Tibial artery (tissue), 4 donors: ENCODE data around the gene ELF1.
"Not testable (repeated sequence)": the region's sequence is repeated elsewhere in the genome, so short reads cannot be mapped to it uniquely, and the experiment has no call there.

Experiments
- DNase-seq, 2 donors: peaks; one replicate each; pipeline ENCODE4 v3.0.0-alpha.2; 2019
- H3K27ac ChIP-seq, 2 donors: fragments of 200-600 bp; sonication (generic) in 1 of 2; 1 replicate in 1 of 2; 2 replicates in 1 of 2; pipeline ENCODE4 v1.5.1; 2018 to 2019; ENCODE audit warnings: mild to moderate bottlenecking in 1 of 2
- H3K27me3 ChIP-seq, 2 donors: fragments of 200-600 bp; sonication (generic) in 1 of 2; one replicate each; pipeline versions ENCODE4 v1.5.1 to v1.6.0; 2016 to 2019
- H3K36me3 ChIP-seq, 3 donors: fragments of 200-600 bp; sonication (generic) in 2 of 3; one replicate each; pipeline ENCODE4 v1.5.1; 2016 to 2019; ENCODE audit warnings: mild to moderate bottlenecking in 2 of 3
- H3K4me1 ChIP-seq, 4 donors: fragments of 200-600 bp; sonication (generic) in 2 of 4; 1 replicate in 3 of 4; 2 replicates in 1 of 4; pipeline ENCODE4 v1.5.1; 2016 to 2019
- H3K4me3 ChIP-seq, 2 donors: fragments of 200-600 bp; sonication (generic) in 1 of 2; 1 replicate in 1 of 2; 2 replicates in 1 of 2; pipeline ENCODE4 v1.5.1; 2018 to 2019; ENCODE audit warnings: mild to moderate bottlenecking in 2 of 2
- H3K9me3 ChIP-seq, 3 donors: fragments of 200-600 bp; sonication (generic) in 1 of 3; one replicate each; pipeline ENCODE4 v1.5.1; 2016 to 2019
- intact Hi-C: fragments of 100-400 bp; cut with DNase I; formaldehyde crosslinking; loops from one replicate; pipeline ENCODE4 v1.15.0; 2023; ENCODE audit warnings: low total_unique reads
- TF ChIP-seq, protein P1 (sequence below), 2 experiments: fragments of 200-600 bp in 1 of 2; fragments of 450-650 bp in 1 of 2; IDR thresholded peaks; one replicate each; pipeline ENCODE4 v1.5.1; 2017 to 2019; ENCODE audit warnings: antibody characterized with exemption in 2 of 2, mild to moderate bottlenecking in 1 of 2, moderate library complexity in 1 of 2

ELF1 gene

GRCh38 chr13:40895227-40896184 is 123.6 kb downstream of the ELF1 start:
- H3K36me3 ChIP-seq: no peaks in the 10 kb centered on the region
- no peak for DNase-seq
- H3K9me3 ChIP-seq: no peaks in the 10 kb centered on the region
- intact Hi-C loops: no loop called here
- H3K4me1 ChIP-seq: peaks cover 0 to 4% (median 0%) of the 10 kb centered on the region in 4 donors
- H3K27me3 ChIP-seq: no peaks in the 10 kb centered on the region
- H3K4me3 ChIP-seq: no peak overlapping the region
- TF ChIP-seq, protein P1, sequence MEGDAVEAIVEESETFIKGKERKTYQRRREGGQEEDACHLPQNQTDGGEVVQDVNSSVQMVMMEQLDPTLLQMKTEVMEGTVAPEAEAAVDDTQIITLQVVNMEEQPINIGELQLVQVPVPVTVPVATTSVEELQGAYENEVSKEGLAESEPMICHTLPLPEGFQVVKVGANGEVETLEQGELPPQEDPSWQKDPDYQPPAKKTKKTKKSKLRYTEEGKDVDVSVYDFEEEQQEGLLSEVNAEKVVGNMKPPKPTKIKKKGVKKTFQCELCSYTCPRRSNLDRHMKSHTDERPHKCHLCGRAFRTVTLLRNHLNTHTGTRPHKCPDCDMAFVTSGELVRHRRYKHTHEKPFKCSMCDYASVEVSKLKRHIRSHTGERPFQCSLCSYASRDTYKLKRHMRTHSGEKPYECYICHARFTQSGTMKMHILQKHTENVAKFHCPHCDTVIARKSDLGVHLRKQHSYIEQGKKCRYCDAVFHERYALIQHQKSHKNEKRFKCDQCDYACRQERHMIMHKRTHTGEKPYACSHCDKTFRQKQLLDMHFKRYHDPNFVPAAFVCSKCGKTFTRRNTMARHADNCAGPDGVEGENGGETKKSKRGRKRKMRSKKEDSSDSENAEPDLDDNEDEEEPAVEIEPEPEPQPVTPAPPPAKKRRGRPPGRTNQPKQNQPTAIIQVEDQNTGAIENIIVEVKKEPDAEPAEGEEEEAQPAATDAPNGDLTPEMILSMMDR (IDR thresholded peaks at IDR 0.05): no peak
- no peak overlapping the region for H3K27ac ChIP-seq

GRCh38 chr13:40893573-40893972 is 125.5 kb downstream of the ELF1 start:
- H3K4me3 ChIP-seq, H3K27ac ChIP-seq, intact Hi-C loops, H3K9me3 ChIP-seq, H3K27me3 ChIP-seq, H3K36me3 ChIP-seq, DNase-seq, H3K4me1 ChIP-seq: not testable (repeated sequence)

DNA sequence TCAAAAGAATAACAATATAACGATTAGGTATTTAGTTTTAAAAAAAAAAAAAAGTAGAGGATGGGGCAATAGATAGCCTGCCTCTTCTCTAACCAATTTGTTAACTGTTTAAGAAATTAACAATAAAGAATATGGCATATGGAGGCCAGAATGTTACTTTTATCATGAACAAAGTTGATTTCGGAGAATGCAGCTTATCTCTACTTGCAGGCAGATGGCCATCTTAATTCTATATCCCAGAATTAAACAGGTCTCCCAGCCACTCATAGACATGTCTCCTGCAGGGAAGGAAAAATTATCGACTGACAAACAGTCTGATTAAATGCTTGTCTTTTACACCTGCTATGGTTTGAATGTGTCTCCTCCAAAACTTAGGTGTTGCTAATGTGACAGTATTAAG is 133.1 kb downstream of the ELF1 start:
- DNase-seq: no peak
- Histone ChIP-seq H3K4me1 (peaks cover 0 to 4% (median 0%) of the 10 kb centered on the region in 4 donors), H3K36me3 (peaks cover 0 to 5% (median 0%) of the 10 kb centered on the region in 3 donors), H3K4me3 (no peak overlapping the region), H3K9me3 (no peaks in the 10 kb centered on the region), H3K27ac (no peak overlapping the region), H3K27me3 (no peaks in the 10 kb centered on the region)
- intact Hi-C loops: no loop called here
- TF ChIP-seq, protein P1 (IDR thresholded peaks at IDR 0.05): no peak

GRCh38 chr13:40884175-40884574 is 134.9 kb downstream of the ELF1 start:
- H3K27ac ChIP-seq, H3K4me3 ChIP-seq, H3K27me3 ChIP-seq, intact Hi-C loops, H3K4me1 ChIP-seq, DNase-seq, H3K9me3 ChIP-seq: not testable (repeated sequence)
- H3K36me3 ChIP-seq: peaks cover 0 to 19% (median 15%) of the 10 kb centered on the region in 3 donors
